Sigmoid colon (tissue), 7 donors: ENCODE measurements around the gene PDIA4. TPM values are rescaled to one million over a fixed set of nuclear protein-coding genes. Genes with fewer than 3 reads are reported as not detected.
"Not testable (repeated sequence)": the region's sequence is repeated elsewhere in the genome, so short reads cannot be mapped to it uniquely, and the experiment has no call there.

Experiments
- DNase-seq: peaks from one replicate; pipeline ENCODE4 v3.0.0-alpha.2; 2019
- H3K27ac ChIP-seq, 4 donors: fragments of 200-600 bp; sonication (generic); one replicate each; pipeline ENCODE4 v1.5.1; 2016 to 2019; ENCODE audit warnings: mild to moderate bottlenecking in 1 of 4
- H3K27me3 ChIP-seq, 3 donors: fragments of 200-600 bp; sonication (generic); one replicate each; pipeline ENCODE4 v1.5.1; 2019; ENCODE audit warnings: mild to moderate bottlenecking in 1 of 3
- H3K36me3 ChIP-seq, 4 donors: fragments of 200-600 bp; sonication (generic); one replicate each; pipeline ENCODE4 v1.5.1; 2016 to 2019
- H3K4me1 ChIP-seq, 4 donors: fragments of 200-600 bp; sonication (generic); one replicate each; pipeline ENCODE4 v1.5.1; 2017 to 2019
- H3K4me3 ChIP-seq, 4 donors: fragments of 200-600 bp; sonication (generic); one replicate each; pipeline ENCODE4 v1.5.1; 2017 to 2019; ENCODE audit warnings: mild to moderate bottlenecking in 2 of 4, moderate library complexity in 1 of 4
- H3K9me3 ChIP-seq, 4 donors: fragments of 200-600 bp in 3 of 4; sonication (generic) in 3 of 4; one replicate each; pipeline versions ENCODE4 v1.5.1 to v1.6.1; 2013 to 2019
- CTCF ChIP-seq, 4 experiments: fragments of 450-650 bp in 3 of 4; fragments of 200-600 bp in 1 of 4; IDR thresholded peaks; one replicate each; pipeline ENCODE4 v1.5.1; 2016 to 2019; ENCODE audit warnings: antibody characterized with exemption in 4 of 4, mild to moderate bottlenecking in 3 of 4, moderate library complexity in 2 of 4
- EP300 ChIP-seq, 4 donors: sonication (generic); formaldehyde crosslinking; IDR thresholded peaks; one replicate each; pipeline ENCODE4 v1.6.1; 2017; ENCODE audit warnings: antibody characterized with exemption in 4 of 4
- POLR2A ChIP-seq, 2 donors: fragments of 450-650 bp; IDR thresholded peaks; one replicate each; pipeline ENCODE4 v1.6.1; 2016; ENCODE audit warnings: antibody characterized with exemption in 2 of 2, mild to moderate bottlenecking in 2 of 2, moderate library complexity in 2 of 2
- POLR2AphosphoS5 ChIP-seq, 4 donors: sonication (generic); formaldehyde crosslinking; IDR thresholded peaks; one replicate each; pipeline ENCODE4 v1.6.1; 2017; ENCODE audit warnings: antibody characterized with exemption in 4 of 4
- WGBS, 2 donors: extraction: QIAGEN DNeasy Blood & Tissue Kit; methylation state at CpG; one replicate each; pipeline ENCODE4 v1.1.7; 2013; 5-methylcytosine and 5-hydroxymethylcytosine counted together
- intact Hi-C: fragments of 100-400 bp; cut with DNase I; formaldehyde crosslinking; loops from one replicate; pipeline ENCODE4 v1.15.1; 2023
- polyA plus RNA-seq, 3 donors: library from polyadenylated mRNA; stranded (reverse); fragments of 200-250 nt; gene quantifications; one replicate each; pipeline ENCODE4 v1.2.3, GENCODE V29; 2013
- total RNA-seq, 4 donors: library from RNA; depleted of rRNA; stranded (reverse); fragments of >200 nt; gene quantifications; one replicate each; pipeline ENCODE4 v1.1.0, GENCODE V29; 2016
- donor health status: healthy with polysubstance abuse.
- donor health status: Bipolar disorder and iron deficiency.
- donor health status: healthy.

PDIA4 gene
- total and polyA plus RNA-seq, 7 donors, result 11.4 to 183 (median 40.9) TPM

DNA sequence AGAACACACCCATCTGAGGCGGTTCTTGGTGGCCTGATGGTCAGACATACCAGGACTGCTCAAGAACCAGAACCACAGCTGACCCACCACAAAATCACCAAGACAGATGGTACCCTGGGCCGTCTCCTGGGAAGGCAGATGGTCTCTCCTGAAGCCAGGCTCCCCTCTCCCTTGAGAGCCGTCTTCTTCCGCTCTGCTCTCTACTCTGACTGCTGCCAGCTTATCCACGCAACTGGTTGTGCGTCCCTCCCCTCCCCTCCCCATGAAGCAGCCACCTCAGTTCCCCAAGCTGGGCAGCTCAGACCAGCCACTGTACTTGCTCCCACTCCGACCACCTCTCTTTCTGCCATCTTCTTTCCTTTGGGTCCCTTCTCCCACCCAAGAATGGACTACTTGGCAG is 14.0 kb downstream of the PDIA4 start:
- no peak for DNase-seq
- H3K27ac ChIP-seq, result no peak overlapping the region
- 92 to 96% methylated on average over 7 of the region's 7 CpGs for WGBS, 2 donors
- H3K27me3 ChIP-seq, result no peaks in the 10 kb centered on the region
- no peak overlapping the region for H3K4me3 ChIP-seq
- TF ChIP-seq POLR2AphosphoS5 (IDR thresholded peaks at IDR 0.05) (no peak), EP300 (IDR thresholded peaks at IDR 0.05) (no peak), POLR2A (IDR thresholded peaks at IDR 0.05) (no peak), CTCF (IDR thresholded peaks at IDR 0.05) (no peak)
- H3K36me3 ChIP-seq, result peaks cover 30 to 94% (median 49%) of the 10 kb centered on the region in 4 donors
- intact Hi-C loops, result no loop called here
- no peaks in the 10 kb centered on the region for H3K4me1 ChIP-seq
- no peaks in the 10 kb centered on the region for H3K9me3 ChIP-seq

DNA sequence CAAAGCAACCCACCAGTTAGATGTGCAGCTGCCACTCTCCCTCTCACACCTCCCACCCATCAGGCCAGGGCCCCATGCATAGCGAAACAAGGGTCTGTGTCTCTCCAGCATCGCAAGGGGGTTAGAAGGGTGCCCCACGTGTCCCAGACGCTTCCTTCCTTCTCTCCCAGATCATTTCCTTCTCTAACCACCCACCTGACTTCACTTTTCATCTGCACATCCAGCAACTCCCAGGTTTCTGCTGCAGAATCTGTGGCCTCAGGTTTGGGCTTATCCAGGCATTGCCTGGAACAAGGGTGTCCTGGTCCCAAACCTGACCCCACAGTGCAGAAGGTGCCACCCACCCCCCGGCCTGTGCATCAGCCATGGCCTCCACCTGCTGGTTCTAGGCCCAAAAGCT is 14.4 kb downstream of the PDIA4 start:
- Histone ChIP-seq H3K9me3 (no peaks in the 10 kb centered on the region), H3K4me3 (no peak overlapping the region), H3K36me3 (peaks cover 30 to 94% (median 49%) of the 10 kb centered on the region in 4 donors), H3K27ac (no peak overlapping the region), H3K27me3 (no peaks in the 10 kb centered on the region), H3K4me1 (no peaks in the 10 kb centered on the region)
- intact Hi-C loops, result no loop called here
- no peak for DNase-seq
- TF ChIP-seq POLR2AphosphoS5 (IDR thresholded peaks at IDR 0.05), result no peak
- no peak for TF ChIP-seq POLR2A (IDR thresholded peaks at IDR 0.05)
- TF ChIP-seq CTCF (IDR thresholded peaks at IDR 0.05), result no peak
- no peak for TF ChIP-seq EP300 (IDR thresholded peaks at IDR 0.05)
- 75 to 88% methylated on average over 5 of the region's 5 CpGs for WGBS, 2 donors

- H3K4me3 ChIP-seq, H3K4me1 ChIP-seq, intact Hi-C loops, H3K9me3 ChIP-seq, H3K27me3 ChIP-seq, H3K27ac ChIP-seq: not testable (repeated sequence)
- peak; percentile 9 for DNase-seq
- peaks cover 33 to 94% (median 49%) of the 10 kb centered on the region in 4 donors for H3K36me3 ChIP-seq
- 88% methylated on average over 12 of the region's 12 CpGs for WGBS, 2 donors
Measured at GRCh38 chr7:149012730-149013129, 15.6 kb downstream of the PDIA4 start.

GRCh38 chr7:149011491-149011890 is 16.8 kb downstream of the PDIA4 start:
- TF ChIP-seq POLR2AphosphoS5 (IDR thresholded peaks at IDR 0.05) (no peak), EP300 (IDR thresholded peaks at IDR 0.05) (no peak), CTCF (IDR thresholded peaks at IDR 0.05) (no peak), POLR2A (IDR thresholded peaks at IDR 0.05) (no peak)
- H3K4me1 ChIP-seq, result no peaks in the 10 kb centered on the region
- H3K27me3 ChIP-seq, result no peaks in the 10 kb centered on the region
- no peak overlapping the region for H3K27ac ChIP-seq
- no peak overlapping the region for H3K4me3 ChIP-seq
- 95% methylated on average over 8 of the region's 8 CpGs for WGBS, 2 donors
- DNase-seq, result no peak
- intact Hi-C loops, result no loop called here
- no peaks in the 10 kb centered on the region for H3K9me3 ChIP-seq
- H3K36me3 ChIP-seq, result peaks cover 39 to 97% (median 54%) of the 10 kb centered on the region in 4 donors

DNA sequence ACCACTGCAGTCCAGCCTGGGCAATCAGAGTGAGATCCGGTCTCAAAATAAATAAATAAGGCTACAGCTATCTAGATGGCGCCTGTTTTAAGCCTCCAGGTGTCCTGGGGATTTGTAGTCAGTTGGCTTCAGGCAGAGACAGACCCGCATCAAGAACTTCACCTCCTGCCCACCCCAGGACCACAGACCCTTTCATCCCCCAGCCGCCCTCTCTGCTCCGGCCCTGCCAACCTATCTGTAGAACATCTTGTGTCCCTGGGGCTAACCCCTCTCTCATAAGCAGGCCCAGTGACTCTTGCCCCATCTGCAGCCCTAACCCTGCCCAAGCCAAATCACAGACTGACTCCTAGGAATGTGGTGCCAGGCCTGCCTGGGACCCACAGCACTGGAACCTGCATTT is 17.9 kb downstream of the PDIA4 start:
- intact Hi-C loops, result no loop called here
- WGBS, 2 donors, result 97% methylated on average over 5 of the region's 5 CpGs

DNA sequence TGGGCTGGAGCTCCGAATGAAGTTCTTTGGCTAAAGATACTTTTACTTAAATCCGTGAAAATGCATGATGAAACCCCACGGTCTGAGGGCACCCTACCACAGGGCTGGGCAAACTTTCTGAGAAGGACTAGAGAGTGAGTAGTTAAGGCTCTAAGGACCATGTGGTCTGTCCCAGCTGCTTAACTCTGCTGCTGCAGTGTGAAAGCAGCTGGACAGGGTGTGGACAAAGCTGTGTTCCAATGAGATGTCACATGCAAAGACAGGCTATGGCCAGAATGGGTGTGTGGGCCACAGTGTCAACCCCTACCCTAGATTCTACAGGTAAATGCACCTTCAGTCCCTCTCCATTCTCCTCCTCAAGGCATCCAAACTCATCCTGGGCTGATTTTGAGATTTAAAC is 18.8 kb downstream of the PDIA4 start:
- intact Hi-C loops, result no loop called here
- TF ChIP-seq POLR2AphosphoS5 (IDR thresholded peaks at IDR 0.05), result no peak
- TF ChIP-seq EP300 (IDR thresholded peaks at IDR 0.05), result no peak
- no peak for TF ChIP-seq POLR2A (IDR thresholded peaks at IDR 0.05)
- no peak for TF ChIP-seq CTCF (IDR thresholded peaks at IDR 0.05)
- Histone ChIP-seq H3K36me3 (peaks cover 34 to 81% (median 47%) of the 10 kb centered on the region in 4 donors), H3K27me3 (no peaks in the 10 kb centered on the region), H3K4me3 (no peak overlapping the region), H3K9me3 (no peaks in the 10 kb centered on the region), H3K27ac (no peak overlapping the region), H3K4me1 (no peaks in the 10 kb centered on the region)
- 90 to 93% methylated on average over 3 of the region's 3 CpGs for WGBS, 2 donors
- DNase-seq, result no peak

More for the DNA sequence above, 17.9 kb downstream of the PDIA4 start:
- no peak for DNase-seq
- Histone ChIP-seq H3K27me3 (no peaks in the 10 kb centered on the region), H3K4me1 (no peaks in the 10 kb centered on the region), H3K4me3 (no peak overlapping the region), H3K27ac (no peak overlapping the region), H3K36me3 (peaks cover 39 to 87% (median 51%) of the 10 kb centered on the region in 4 donors), H3K9me3 (no peaks in the 10 kb centered on the region)
- TF ChIP-seq POLR2AphosphoS5 (IDR thresholded peaks at IDR 0.05), result no peak
